Duodenal mucosa (tissue), 2 donors: ENCODE data around the gene OSGEP.
A peak's percentile ranks its signal among the peaks of the same experiment; 100 is the strongest.

Experiments
- H3K27ac ChIP-seq: one replicate; pipeline ENCODE4 v1.7.0; 2013; ENCODE audit warnings: low read depth, low read length
- H3K27me3 ChIP-seq, 2 donors: one replicate each; pipeline ENCODE4 v1.7.0; 2013; ENCODE audit warnings: low read length in 2 of 2, control low read depth in 1 of 2; ENCODE audit not compliant: insufficient read depth in 2 of 2, control insufficient read depth in 1 of 2
- H3K36me3 ChIP-seq, 2 donors: one replicate each; pipeline ENCODE4 v1.7.0; 2013; ENCODE audit warnings: low read length in 2 of 2, control low read depth in 1 of 2; ENCODE audit not compliant: insufficient read depth in 2 of 2, control insufficient read depth in 1 of 2
- H3K4me1 ChIP-seq, 2 donors: one replicate each; pipeline ENCODE4 v1.7.0; 2013; ENCODE audit warnings: low read length in 2 of 2, control low read depth in 1 of 2; ENCODE audit not compliant: insufficient read depth in 2 of 2, control insufficient read depth in 1 of 2
- H3K4me3 ChIP-seq, 2 donors: one replicate each; pipeline ENCODE4 v1.7.0; 2013; ENCODE audit warnings: low read length in 2 of 2, low read depth in 1 of 2
- H3K9ac ChIP-seq, 2 donors: one replicate each; pipeline ENCODE4 v1.7.0; 2013; ENCODE audit warnings: low read length in 2 of 2, low read depth in 1 of 2
- H3K9me3 ChIP-seq, 2 donors: one replicate each; pipeline ENCODE4 v1.7.0; 2013; ENCODE audit warnings: low read length in 2 of 2, control low read depth in 1 of 2; ENCODE audit not compliant: control insufficient read depth in 1 of 2

The OSGEP gene

GRCh38 chr14:20454516-20455354, at the start of gene OSGEP, which contains the start of gene APEX1:
Gene OSGEP, minus strand, starts transcription at chr14:20454812. Its CDS starts 129 bp downstream, at chr14:20454683.
Gene APEX1, plus strand, starts transcription at chr14:20455226. Its CDS starts 420 bp downstream, at chr14:20455646.
- H3K9me3 ChIP-seq: no peaks in the 10 kb centered on the region
- peaks cover 38 to 55% of the 10 kb centered on the region in 2 donors for H3K36me3 ChIP-seq
- peak within 1 kb of the TSS; percentile 95 for H3K27ac ChIP-seq
- no peaks in the 10 kb centered on the region for H3K27me3 ChIP-seq
- peak within 1 kb of the TSS; percentile 93 to 94 for H3K9ac ChIP-seq
- peaks cover 30 to 32% of the 10 kb centered on the region in 2 donors for H3K4me1 ChIP-seq
- H3K4me3 ChIP-seq: peak within 1 kb of the TSS; percentile 85 to 93

GRCh38 chr14:20503898-20504297, 49.3 kb upstream of the OSGEP start:
- Histone ChIP-seq H3K27ac (no peak overlapping the region), H3K9me3 (no peaks in the 10 kb centered on the region), H3K36me3 (no peaks in the 10 kb centered on the region), H3K4me3 (no peak overlapping the region), H3K4me1 (no peaks in the 10 kb centered on the region), H3K9ac (no peak overlapping the region), H3K27me3 (no peaks in the 10 kb centered on the region)

GRCh38 chr14:20501346-20501745, 46.7 kb upstream of the OSGEP start:
- Histone ChIP-seq H3K9me3 (no peaks in the 10 kb centered on the region), H3K9ac (no peak overlapping the region), H3K4me1 (no peaks in the 10 kb centered on the region), H3K27ac (no peak overlapping the region), H3K36me3 (no peaks in the 10 kb centered on the region), H3K4me3 (no peak overlapping the region), H3K27me3 (no peaks in the 10 kb centered on the region)

GRCh38 chr14:20499881-20500280, 45.3 kb upstream of the OSGEP start:
- Histone ChIP-seq H3K27me3 (no peaks in the 10 kb centered on the region), H3K9ac (no peak overlapping the region), H3K4me3 (no peak overlapping the region), H3K9me3 (no peaks in the 10 kb centered on the region), H3K36me3 (no peaks in the 10 kb centered on the region), H3K27ac (no peak overlapping the region), H3K4me1 (no peaks in the 10 kb centered on the region)

GRCh38 chr14:20499108-20499507, 44.5 kb upstream of the OSGEP start:
- no peak overlapping the region for H3K27ac ChIP-seq
- H3K27me3 ChIP-seq: no peaks in the 10 kb centered on the region
- no peak overlapping the region for H3K9ac ChIP-seq
- no peaks in the 10 kb centered on the region for H3K4me1 ChIP-seq
- H3K4me3 ChIP-seq: no peak overlapping the region
- H3K36me3 ChIP-seq: no peaks in the 10 kb centered on the region
- H3K9me3 ChIP-seq: no peaks in the 10 kb centered on the region

- Histone ChIP-seq H3K4me1 (no peaks in the 10 kb centered on the region), H3K27ac (no peak overlapping the region), H3K27me3 (no peaks in the 10 kb centered on the region), H3K9me3 (no peaks in the 10 kb centered on the region), H3K9ac (no peak overlapping the region), H3K36me3 (no peaks in the 10 kb centered on the region), H3K4me3 (no peak overlapping the region)
These were observed 44.0 kb upstream of the OSGEP start for GRCh38 chr14:20498622-20499021.

GRCh38 chr14:20494935-20495766, 40.5 kb upstream of the OSGEP start:
- H3K9ac ChIP-seq: no peak overlapping the region
- no peak overlapping the region for H3K27ac ChIP-seq
- peaks cover 0 to 5% of the 10 kb centered on the region in 2 donors for H3K4me1 ChIP-seq
- H3K4me3 ChIP-seq: no peak overlapping the region
- H3K36me3 ChIP-seq: no peaks in the 10 kb centered on the region
- no peaks in the 10 kb centered on the region for H3K9me3 ChIP-seq
- no peaks in the 10 kb centered on the region for H3K27me3 ChIP-seq

GRCh38 chr14:20493634-20494033, 39.0 kb upstream of the OSGEP start:
- H3K4me1 ChIP-seq: peaks cover 5% of the 10 kb centered on the region in 2 donors
- H3K4me3 ChIP-seq: no peak overlapping the region
- no peaks in the 10 kb centered on the region for H3K36me3 ChIP-seq
- H3K9ac ChIP-seq: no peak overlapping the region
- H3K27ac ChIP-seq: no peak overlapping the region
- H3K9me3 ChIP-seq: no peaks in the 10 kb centered on the region
- H3K27me3 ChIP-seq: no peaks in the 10 kb centered on the region

GRCh38 chr14:20492486-20492885, 37.9 kb upstream of the OSGEP start:
- Histone ChIP-seq H3K4me3 (no peak overlapping the region), H3K9ac (no peak overlapping the region), H3K27ac (no peak overlapping the region), H3K36me3 (no peaks in the 10 kb centered on the region), H3K27me3 (no peaks in the 10 kb centered on the region), H3K4me1 (peaks cover 5% of the 10 kb centered on the region in 2 donors), H3K9me3 (no peaks in the 10 kb centered on the region)

GRCh38 chr14:20490563-20490962, 36.0 kb upstream of the OSGEP start:
- H3K36me3 ChIP-seq: no peaks in the 10 kb centered on the region
- H3K9me3 ChIP-seq: no peaks in the 10 kb centered on the region
- H3K4me1 ChIP-seq: peaks cover 5% of the 10 kb centered on the region in 2 donors
- H3K9ac ChIP-seq: no peak overlapping the region
- H3K4me3 ChIP-seq: peak overlapping the region in 1 of 2 donors; percentile 33
- H3K27ac ChIP-seq: no peak overlapping the region
- no peaks in the 10 kb centered on the region for H3K27me3 ChIP-seq
